ENCODE results near the gene NAA10.

DNA sequence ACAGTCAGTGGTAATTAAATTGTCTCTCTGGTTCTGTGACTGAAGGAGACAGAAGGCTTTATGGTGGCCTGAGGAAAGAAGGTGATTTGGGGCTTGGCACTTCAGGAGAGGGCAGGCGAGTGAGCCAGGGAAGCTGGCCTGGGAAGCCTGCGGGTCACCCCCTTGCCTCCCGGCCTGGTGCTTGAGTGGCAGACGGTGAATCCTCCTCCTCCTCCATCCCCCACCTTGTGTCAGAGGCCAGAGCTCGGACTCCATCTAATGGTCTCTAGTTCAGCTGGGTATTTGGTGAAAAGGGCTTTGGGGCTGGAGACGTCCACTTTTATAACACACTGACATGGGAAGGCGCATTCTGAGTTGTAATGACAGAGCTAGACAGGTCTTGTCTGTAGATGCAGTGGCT lies 46.4 kb upstream of the NAA10 start:
- TF ChIP-seq, protein P1, sequence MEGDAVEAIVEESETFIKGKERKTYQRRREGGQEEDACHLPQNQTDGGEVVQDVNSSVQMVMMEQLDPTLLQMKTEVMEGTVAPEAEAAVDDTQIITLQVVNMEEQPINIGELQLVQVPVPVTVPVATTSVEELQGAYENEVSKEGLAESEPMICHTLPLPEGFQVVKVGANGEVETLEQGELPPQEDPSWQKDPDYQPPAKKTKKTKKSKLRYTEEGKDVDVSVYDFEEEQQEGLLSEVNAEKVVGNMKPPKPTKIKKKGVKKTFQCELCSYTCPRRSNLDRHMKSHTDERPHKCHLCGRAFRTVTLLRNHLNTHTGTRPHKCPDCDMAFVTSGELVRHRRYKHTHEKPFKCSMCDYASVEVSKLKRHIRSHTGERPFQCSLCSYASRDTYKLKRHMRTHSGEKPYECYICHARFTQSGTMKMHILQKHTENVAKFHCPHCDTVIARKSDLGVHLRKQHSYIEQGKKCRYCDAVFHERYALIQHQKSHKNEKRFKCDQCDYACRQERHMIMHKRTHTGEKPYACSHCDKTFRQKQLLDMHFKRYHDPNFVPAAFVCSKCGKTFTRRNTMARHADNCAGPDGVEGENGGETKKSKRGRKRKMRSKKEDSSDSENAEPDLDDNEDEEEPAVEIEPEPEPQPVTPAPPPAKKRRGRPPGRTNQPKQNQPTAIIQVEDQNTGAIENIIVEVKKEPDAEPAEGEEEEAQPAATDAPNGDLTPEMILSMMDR (IDR thresholded peaks at IDR 0.05), result no peak
- TF ChIP-seq POLR2A (IDR thresholded peaks at IDR 0.05), result no peak

Data from body of pancreas (tissue), 4 donors.